ENCODE measurements around the gene CD3G. TPM values are rescaled to one million over a fixed set of nuclear protein-coding genes. Genes with fewer than 3 reads are reported as not detected.

CD3G gene
- total RNA-seq, 4 donors from 2014 or later, result 0.38 to 2.1 (median 1.4) TPM

DNA sequence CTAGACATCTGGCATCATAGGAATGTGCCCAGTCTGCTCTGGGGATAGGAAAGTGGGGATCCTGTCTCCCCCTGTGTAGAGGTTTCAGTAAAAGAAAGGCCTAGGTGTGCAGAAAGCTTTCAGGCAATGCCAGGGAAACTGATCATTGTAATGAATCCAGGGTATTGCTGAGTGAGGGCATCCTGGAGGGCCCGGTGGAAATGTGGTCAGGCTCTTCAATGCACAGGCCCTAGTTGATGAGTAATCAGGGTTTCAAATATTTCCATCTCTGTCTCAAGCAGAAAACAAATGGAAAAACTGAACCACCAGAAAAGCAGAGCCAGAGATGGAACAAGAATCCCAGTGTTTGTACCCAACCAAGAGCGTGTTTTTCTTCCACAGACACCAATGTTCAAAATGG is 37.6 kb upstream of the CD3G start:
- TF ChIP-seq, protein P1, sequence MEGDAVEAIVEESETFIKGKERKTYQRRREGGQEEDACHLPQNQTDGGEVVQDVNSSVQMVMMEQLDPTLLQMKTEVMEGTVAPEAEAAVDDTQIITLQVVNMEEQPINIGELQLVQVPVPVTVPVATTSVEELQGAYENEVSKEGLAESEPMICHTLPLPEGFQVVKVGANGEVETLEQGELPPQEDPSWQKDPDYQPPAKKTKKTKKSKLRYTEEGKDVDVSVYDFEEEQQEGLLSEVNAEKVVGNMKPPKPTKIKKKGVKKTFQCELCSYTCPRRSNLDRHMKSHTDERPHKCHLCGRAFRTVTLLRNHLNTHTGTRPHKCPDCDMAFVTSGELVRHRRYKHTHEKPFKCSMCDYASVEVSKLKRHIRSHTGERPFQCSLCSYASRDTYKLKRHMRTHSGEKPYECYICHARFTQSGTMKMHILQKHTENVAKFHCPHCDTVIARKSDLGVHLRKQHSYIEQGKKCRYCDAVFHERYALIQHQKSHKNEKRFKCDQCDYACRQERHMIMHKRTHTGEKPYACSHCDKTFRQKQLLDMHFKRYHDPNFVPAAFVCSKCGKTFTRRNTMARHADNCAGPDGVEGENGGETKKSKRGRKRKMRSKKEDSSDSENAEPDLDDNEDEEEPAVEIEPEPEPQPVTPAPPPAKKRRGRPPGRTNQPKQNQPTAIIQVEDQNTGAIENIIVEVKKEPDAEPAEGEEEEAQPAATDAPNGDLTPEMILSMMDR (IDR thresholded peaks at IDR 0.05; ENCODE audit: low read depth), result no peak

DNA sequence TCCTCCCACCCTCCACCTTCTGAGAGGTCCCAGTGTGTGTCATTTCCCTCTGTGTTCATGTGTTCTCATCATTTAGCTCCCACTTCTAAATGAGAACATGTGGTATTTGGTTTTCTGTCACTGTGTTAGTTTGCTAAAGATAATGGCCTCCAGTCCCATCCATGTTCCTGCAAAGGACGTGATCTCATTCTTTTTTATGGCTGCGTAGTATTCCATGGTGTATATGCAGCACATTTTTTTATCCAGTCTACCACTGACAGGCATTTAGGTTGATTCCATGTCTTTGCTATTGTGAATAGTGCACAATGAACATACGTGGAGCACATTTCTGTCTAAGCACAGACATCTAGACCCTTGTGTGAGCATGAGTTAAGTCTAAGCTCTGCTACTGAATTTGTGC is 33.9 kb upstream of the CD3G start:
- TF ChIP-seq, protein P1 (IDR thresholded peaks at IDR 0.05; ENCODE audit: low read depth), result no peak

- TF ChIP-seq, protein P1 (IDR thresholded peaks at IDR 0.05; ENCODE audit: low read depth), result no peak
These were observed 33.2 kb upstream of the CD3G start for GRCh38 chr11:118310781-118311485.

DNA sequence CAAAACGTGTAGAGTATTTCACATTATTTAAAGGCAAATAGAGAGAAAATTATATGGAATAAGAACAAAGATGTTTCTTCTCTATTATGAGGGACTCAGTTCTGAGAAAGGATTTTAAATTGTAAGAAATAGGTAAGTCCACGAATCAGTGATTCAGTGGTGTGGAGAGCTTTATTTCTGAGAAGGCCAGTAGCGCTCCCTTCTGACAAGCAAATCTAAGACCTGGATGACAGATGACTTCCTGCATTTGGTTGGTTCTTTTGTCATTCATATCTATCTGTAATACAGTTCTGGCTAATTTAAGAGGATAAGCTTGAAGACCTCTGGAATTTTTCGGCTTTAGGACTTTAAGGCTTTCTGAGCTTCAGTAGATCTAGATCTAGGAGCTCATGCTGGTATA is 32.6 kb upstream of the CD3G start:
- TF ChIP-seq, protein P1 (IDR thresholded peaks at IDR 0.05; ENCODE audit: low read depth), result no peak

DNA sequence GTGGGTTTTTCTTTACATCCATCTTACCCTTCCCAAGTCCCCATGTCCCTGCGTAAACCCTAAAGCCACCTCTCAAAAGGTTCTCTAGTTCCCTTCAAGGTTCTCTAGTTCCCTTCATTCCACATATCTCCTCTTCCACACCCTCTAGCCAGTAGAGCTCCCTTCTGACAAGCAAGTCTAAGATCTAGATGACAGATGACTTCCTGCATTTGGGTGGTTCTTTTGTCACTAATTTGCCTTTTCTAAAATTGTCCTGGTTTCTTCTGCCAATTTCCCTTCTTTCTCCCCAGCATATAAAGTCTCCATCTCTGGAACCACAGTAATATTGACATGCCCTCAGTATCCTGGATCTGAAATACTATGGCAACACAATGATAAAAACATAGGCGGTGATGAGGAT is 31.8 kb upstream of the CD3G start:
- TF ChIP-seq, protein P1 (IDR thresholded peaks at IDR 0.05; ENCODE audit: low read depth), result no peak

GRCh38 chr11:118313242-118313641 is 30.9 kb upstream of the CD3G start:
- TF ChIP-seq, protein P1 (IDR thresholded peaks at IDR 0.05; ENCODE audit: low read depth), result no peak

DNA sequence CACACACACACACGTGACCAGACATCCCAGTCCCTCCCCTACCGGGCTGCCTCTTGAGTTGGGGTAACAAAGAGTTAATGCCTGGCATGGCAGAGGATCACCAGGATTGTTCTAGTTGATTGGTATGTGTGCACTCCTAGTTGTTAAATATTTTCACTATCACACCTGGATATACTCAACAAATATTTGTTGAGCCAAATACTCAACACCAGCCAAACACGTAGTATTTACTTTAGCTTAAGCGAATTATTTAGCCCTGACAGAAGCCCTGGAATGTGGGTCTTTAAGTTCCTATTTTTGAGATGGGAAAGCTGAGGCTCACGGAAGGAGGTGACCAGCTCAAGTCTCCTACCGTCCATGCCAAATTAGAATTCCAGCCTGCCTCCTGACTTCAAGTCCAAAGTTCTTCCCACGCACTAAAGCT is 29.1 kb upstream of the CD3G start:
- TF ChIP-seq, protein P1 (IDR thresholded peaks at IDR 0.05; ENCODE audit: low read depth), result no peak

Data from subcutaneous adipose tissue (tissue), 4 donors.